GM10266 (cell line): ENCODE data around the gene REG4.

Experiments
- DNase-seq: peaks from one replicate; pipeline ENCODE4 v3.0.0; 2012; ENCODE audit errors: extremely low spot score
- CTCF ChIP-seq: IDR thresholded peaks from 2 replicates; pipeline ENCODE4 v1.5.1; 2012; ENCODE audit warnings: mild to moderate bottlenecking, low read depth; ENCODE audit not compliant: control insufficient read depth, insufficient read depth; ENCODE audit errors: missing control alignments

Gene REG4

GRCh38 chr1:119748040-119748439, 63.2 kb downstream of the REG4 start:
- no peak for DNase-seq

GRCh38 chr1:119747451-119747850, 63.8 kb downstream of the REG4 start:
- DNase-seq = no peak
- no peak for TF ChIP-seq CTCF

More at GRCh38 chr1:119748040-119748439, 63.2 kb downstream of the REG4 start:
- TF ChIP-seq CTCF = no peak

GRCh38 chr1:119745034-119745433, 66.2 kb downstream of the REG4 start:
- DNase-seq = no peak
- TF ChIP-seq CTCF = no peak

GRCh38 chr1:119744598-119744942, 66.7 kb downstream of the REG4 start:
- DNase-seq = no peak

More at GRCh38 chr1:119744598-119744942, 66.7 kb downstream of the REG4 start:
- no peak for TF ChIP-seq CTCF
